Measurements from ENCODE around the gene GOLGA8J.

- TF ChIP-seq, protein P1, sequence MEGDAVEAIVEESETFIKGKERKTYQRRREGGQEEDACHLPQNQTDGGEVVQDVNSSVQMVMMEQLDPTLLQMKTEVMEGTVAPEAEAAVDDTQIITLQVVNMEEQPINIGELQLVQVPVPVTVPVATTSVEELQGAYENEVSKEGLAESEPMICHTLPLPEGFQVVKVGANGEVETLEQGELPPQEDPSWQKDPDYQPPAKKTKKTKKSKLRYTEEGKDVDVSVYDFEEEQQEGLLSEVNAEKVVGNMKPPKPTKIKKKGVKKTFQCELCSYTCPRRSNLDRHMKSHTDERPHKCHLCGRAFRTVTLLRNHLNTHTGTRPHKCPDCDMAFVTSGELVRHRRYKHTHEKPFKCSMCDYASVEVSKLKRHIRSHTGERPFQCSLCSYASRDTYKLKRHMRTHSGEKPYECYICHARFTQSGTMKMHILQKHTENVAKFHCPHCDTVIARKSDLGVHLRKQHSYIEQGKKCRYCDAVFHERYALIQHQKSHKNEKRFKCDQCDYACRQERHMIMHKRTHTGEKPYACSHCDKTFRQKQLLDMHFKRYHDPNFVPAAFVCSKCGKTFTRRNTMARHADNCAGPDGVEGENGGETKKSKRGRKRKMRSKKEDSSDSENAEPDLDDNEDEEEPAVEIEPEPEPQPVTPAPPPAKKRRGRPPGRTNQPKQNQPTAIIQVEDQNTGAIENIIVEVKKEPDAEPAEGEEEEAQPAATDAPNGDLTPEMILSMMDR (IDR thresholded peaks at IDR 0.05; ENCODE audit: poor library complexity, severe bottlenecking) = no peak
- TF ChIP-seq, protein P2, sequence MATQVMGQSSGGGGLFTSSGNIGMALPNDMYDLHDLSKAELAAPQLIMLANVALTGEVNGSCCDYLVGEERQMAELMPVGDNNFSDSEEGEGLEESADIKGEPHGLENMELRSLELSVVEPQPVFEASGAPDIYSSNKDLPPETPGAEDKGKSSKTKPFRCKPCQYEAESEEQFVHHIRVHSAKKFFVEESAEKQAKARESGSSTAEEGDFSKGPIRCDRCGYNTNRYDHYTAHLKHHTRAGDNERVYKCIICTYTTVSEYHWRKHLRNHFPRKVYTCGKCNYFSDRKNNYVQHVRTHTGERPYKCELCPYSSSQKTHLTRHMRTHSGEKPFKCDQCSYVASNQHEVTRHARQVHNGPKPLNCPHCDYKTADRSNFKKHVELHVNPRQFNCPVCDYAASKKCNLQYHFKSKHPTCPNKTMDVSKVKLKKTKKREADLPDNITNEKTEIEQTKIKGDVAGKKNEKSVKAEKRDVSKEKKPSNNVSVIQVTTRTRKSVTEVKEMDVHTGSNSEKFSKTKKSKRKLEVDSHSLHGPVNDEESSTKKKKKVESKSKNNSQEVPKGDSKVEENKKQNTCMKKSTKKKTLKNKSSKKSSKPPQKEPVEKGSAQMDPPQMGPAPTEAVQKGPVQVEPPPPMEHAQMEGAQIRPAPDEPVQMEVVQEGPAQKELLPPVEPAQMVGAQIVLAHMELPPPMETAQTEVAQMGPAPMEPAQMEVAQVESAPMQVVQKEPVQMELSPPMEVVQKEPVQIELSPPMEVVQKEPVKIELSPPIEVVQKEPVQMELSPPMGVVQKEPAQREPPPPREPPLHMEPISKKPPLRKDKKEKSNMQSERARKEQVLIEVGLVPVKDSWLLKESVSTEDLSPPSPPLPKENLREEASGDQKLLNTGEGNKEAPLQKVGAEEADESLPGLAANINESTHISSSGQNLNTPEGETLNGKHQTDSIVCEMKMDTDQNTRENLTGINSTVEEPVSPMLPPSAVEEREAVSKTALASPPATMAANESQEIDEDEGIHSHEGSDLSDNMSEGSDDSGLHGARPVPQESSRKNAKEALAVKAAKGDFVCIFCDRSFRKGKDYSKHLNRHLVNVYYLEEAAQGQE (IDR thresholded peaks at IDR 0.05; ENCODE audit: borderline replicate concordance) = no peak
- TF ChIP-seq POLR2AphosphoS5 (IDR thresholded peaks at IDR 0.05) = no peak
- no peak for TF ChIP-seq EZH2 (IDR thresholded peaks at IDR 0.05; ENCODE audit: borderline replicate concordance, insufficient read depth, low read length, poor library complexity, severe bottlenecking)
Measured at GRCh38 chr15:30062881-30063280, 19.9 kb upstream of the GOLGA8J start.

All from neural cell (in vitro differentiated cells).